Epithelial cell of esophagus (primary cell): ENCODE data around the gene KCNG4.
A peak's percentile ranks its signal among the peaks of the same experiment; 100 is the strongest.

Experiments used
- DNase-seq: peaks from one replicate; pipeline ENCODE4 v3.0.0; 2010; ENCODE audit warnings: low read depth
- H3K4me3 ChIP-seq: 2 replicates; pipeline ENCODE4 v1.5.1; 2011; ENCODE audit warnings: mild to moderate bottlenecking, low read length, control low read depth
- TF ChIP-seq, protein P1 (sequence below): IDR thresholded peaks from 2 replicates; pipeline ENCODE4 v1.5.1; 2011; ENCODE audit warnings: low read depth, mild to moderate bottlenecking, low read length, control low read depth, inconsistent platforms; ENCODE audit not compliant: insufficient read depth; ENCODE audit errors: missing control alignments

KCNG4 gene

DNA sequence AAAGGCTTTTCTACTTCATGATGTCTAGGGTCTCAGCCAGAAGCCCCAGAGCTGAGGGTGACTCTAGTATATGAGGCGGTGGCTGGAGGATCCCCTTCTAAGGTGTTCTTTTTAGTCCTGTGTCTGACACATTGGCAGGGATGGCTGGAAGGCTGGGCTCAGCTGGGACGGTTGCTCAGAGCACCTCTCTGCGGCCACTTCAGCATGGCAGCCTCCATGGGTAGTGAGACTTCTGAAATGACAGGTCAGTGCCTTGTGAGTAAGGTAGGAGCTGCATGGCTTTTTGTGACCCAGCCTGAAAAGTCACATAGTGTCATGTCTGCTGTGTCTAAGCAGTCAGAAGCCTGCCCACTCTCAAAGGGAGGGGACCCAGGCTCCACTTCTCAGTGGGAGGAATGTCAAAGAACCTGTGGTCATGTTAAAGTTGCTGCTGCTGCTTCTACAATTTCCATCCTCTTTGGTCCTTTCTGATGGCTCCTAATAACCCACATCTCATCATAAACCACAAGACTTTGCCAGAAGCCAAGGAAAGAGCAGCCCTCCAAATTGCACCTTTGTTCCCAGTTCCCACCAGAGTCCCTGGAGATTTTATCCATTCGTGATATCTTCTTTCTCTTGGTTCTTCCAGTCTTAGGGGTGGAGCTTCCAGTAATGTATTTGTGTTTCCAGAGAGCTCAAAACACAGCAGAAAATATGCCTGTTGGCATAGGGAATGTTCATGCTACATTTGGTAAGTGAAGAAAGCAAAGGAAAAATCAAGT is 15.4 kb upstream of the KCNG4 start:
- DNase-seq = no peak
- TF ChIP-seq, protein P1, sequence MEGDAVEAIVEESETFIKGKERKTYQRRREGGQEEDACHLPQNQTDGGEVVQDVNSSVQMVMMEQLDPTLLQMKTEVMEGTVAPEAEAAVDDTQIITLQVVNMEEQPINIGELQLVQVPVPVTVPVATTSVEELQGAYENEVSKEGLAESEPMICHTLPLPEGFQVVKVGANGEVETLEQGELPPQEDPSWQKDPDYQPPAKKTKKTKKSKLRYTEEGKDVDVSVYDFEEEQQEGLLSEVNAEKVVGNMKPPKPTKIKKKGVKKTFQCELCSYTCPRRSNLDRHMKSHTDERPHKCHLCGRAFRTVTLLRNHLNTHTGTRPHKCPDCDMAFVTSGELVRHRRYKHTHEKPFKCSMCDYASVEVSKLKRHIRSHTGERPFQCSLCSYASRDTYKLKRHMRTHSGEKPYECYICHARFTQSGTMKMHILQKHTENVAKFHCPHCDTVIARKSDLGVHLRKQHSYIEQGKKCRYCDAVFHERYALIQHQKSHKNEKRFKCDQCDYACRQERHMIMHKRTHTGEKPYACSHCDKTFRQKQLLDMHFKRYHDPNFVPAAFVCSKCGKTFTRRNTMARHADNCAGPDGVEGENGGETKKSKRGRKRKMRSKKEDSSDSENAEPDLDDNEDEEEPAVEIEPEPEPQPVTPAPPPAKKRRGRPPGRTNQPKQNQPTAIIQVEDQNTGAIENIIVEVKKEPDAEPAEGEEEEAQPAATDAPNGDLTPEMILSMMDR = no peak
- no peak overlapping the region for H3K4me3 ChIP-seq

DNA sequence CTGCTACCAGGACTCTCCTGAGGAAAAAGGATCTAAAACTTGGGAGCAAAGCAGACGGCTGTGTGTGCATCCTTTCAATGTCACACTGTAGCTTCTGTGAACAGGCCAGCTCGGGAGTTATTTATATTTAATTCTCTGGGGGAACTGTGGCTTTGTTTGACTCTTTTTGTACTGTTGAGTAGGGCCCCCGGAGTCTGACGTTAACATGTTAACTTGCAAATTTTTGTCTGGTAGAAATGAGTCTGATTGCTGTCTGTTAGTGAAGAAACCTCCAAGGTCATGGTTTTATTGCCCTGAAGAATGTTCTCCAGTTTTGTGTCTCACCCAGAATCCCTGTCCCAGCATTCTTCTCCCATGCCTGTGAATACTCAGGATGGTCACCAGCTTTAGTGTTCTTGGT is 14.2 kb upstream of the KCNG4 start:
- DNase-seq = no peak
- H3K4me3 ChIP-seq = no peak overlapping the region
- TF ChIP-seq, protein P1 = no peak

GRCh38 chr16:84253173-84253572 is 13.4 kb upstream of the KCNG4 start:
- no peak for DNase-seq
- no peak overlapping the region for H3K4me3 ChIP-seq
- TF ChIP-seq, protein P1 = no peak

DNA sequence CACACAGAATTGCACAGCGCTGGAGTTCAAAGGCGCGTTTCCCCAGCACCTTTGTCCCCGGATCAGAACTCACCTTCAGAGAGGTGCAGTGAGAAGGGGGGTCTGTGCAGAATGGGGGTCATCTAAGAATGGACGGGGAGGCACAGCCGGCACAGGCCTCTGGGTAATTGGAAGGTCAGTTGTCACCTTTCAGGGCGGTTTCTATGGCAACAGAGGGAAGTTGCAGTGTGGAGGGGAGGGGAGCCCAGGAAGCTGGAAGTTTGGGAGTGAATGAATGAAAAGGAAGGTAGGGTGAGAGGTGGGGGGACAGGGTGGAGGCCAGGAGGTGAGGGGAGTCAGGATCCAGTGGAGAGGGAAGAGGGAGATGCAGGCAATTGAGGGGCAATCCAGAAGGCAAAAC is 12.4 kb upstream of the KCNG4 start:
- DNase-seq = no peak
- H3K4me3 ChIP-seq = no peak overlapping the region
- TF ChIP-seq, protein P1 = no peak

GRCh38 chr16:84247844-84248243 is 8.0 kb upstream of the KCNG4 start:
- TF ChIP-seq, protein P1 = no peak
- H3K4me3 ChIP-seq = no peak overlapping the region
- DNase-seq = peak; percentile 84

- TF ChIP-seq, protein P1 = no peak
- H3K4me3 ChIP-seq = no peak overlapping the region
- DNase-seq = no peak
Measured at GRCh38 chr16:84247331-84247730, 7.5 kb upstream of the KCNG4 start.

DNA sequence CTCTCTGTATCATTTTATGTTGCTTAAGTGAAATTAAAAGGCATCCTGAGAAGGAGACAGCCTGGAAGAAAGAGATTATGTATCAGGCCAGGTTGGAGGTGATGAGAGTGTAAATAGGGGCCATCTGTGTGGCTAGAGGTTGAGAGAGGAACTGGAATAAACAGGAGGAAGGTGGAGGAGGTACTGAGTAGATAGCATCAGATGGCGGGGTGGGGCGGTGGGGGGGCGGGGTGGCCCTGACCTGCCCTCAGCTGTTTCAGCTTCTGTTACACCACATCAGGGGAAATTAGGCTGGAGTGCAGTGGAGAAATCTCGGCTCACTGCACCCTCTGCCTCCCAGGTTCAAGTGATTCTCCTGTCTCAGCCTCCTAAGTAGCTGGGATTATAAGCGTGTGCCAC is 6.9 kb upstream of the KCNG4 start:
- no peak overlapping the region for H3K4me3 ChIP-seq
- TF ChIP-seq, protein P1 = no peak
- no peak for DNase-seq
